IPS-NIHi11 (cell line): ENCODE data around the gene ARMCX2.
"Not testable (repeated sequence)": the region's sequence is repeated elsewhere in the genome, so short reads cannot be mapped to it uniquely, and the experiment has no call there.

Experiments used
- DNase-seq: peaks from one replicate; pipeline ENCODE4 v3.0.0; 2012; ENCODE audit warnings: mixed read lengths, low spot score

The ARMCX2 gene

GRCh38 chrX:101659601-101660063, at the start of gene ARMCX2:
Gene ARMCX2, minus strand, starts transcription at chrX:101659850. Its CDS starts 2,262 bp downstream, at chrX:101657588.
- peak; percentile 59 for DNase-seq

GRCh38 chrX:101709384-101709783, 49.7 kb upstream of the ARMCX2 start:
- no peak for DNase-seq

DNA sequence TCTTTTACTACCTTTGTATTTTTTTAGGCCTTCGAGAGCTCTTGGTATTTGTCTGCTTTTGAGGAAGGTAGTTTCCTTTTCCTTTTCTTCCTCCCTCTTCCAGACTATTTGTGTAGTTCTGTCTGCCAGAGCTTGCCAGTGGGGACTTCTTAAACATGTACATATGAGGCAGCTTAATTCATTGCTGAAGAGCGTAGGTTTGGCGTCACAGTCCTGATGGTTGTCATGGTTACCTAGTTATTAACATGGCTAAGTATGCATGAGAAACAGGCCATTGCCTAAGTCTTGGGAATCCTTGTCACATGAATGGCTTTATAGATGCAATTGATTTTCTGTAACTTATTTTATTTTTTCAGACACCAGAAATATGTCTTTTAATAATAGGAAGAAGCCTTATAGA, 48.5 kb upstream of the ARMCX2 start:
- DNase-seq, result peak; percentile 18

DNA sequence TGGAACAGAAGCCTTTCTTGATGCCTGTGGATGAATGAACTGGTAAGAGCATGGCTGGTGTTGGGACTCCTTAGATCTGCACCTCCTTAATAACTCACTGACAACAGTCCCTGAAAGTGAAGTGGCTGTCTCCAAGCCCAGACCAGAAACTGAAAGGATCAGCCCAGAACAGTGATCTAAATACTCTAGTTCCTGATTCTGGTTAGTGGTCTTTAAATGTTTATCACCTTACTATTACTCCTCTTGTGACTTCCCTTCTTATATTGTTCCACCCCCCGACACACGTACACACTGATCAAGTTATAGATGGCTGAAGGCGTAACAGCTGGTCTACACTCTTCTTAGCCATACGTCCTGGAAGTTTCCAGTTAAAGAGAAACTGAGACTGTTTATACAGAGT, 33.8 kb upstream of the ARMCX2 start:
- no peak for DNase-seq

DNA sequence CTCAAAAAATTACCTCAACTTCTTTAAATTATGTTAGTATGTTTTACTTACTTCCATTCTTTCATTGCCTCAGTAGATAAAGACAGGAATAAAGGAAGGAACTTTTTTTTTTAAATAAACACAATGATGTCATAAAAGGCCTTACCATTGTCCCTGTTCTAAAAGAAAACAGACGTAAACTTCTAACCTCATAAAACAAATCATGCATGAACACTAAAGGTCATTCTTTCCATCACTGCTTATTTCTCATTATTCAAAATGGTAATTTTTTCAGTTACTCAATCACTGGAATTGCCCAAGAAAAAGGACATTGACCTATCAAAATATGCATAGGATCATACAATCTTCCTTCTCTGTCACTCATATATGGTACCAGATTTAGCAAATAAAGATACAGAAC, 32.2 kb upstream of the ARMCX2 start:
- no peak for DNase-seq

DNA sequence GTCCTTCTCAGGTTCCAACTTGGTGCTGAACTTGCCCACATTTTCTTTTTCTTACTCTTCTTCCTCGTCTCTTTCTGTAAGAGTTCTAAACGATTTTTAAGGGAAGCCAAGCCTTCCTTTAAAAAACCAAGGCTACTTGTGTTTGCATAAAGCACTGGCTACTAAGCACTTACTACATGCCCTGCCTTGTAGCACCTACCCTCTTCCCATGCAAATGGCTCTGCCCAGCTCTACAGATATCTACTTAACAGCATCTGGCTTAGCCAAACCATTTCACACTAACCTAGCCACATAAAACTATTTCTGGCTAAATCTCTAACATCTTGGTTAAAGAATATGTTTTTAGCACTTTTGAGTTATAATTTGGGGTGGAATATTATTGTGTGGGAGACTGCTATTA, 26.9 kb upstream of the ARMCX2 start:
- peak; percentile 9 for DNase-seq

- peak; percentile 53 for DNase-seq
Measured at GRCh38 chrX:101685923-101686322, 26.3 kb upstream of the ARMCX2 start.

DNA sequence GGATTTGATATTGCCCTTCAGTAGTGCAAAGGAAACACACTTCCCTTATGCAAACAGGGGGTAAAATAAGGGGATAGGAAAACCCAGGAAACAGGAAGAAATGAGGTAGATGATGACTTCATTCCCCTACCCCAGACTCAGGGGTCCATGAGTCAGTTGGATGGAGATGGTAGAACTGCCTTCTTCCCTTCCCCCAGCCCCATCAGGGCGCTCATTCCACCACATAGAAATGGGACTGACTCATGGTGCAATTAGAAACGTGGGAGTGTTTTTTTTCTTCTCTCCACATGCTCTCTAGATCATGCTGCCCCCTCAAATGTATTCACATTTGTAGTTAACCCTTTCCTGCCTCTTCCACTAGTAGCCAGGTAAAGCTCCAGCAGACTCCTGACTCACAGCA, 23.1 kb upstream of the ARMCX2 start:
- no peak for DNase-seq

GRCh38 chrX:101677028-101677427, 17.4 kb upstream of the ARMCX2 start:
- DNase-seq, result no peak

GRCh38 chrX:101676571-101676970, 16.9 kb upstream of the ARMCX2 start:
- DNase-seq, result no peak

DNA sequence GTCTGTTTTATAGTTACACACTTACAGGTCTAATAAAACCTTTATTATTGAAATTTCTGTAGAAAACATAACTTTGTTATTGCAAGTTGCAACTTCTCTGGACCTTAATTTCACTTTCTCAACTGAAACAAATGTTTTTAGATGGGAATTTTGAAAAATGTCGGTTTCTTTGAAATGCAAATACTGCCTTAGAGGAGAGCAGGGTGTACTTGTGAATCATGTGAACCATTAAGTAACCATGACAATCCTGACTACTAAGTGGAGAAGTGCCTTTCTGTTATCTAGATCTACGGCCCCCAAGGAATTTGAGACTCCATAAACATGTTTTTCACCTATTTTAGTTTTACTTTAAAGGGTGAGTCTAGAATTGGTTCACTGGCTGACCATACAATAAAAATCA, 8.5 kb upstream of the ARMCX2 start:
- DNase-seq, result no peak

GRCh38 chrX:101658661-101659491, 774 bp downstream of the ARMCX2 start:
- peak; percentile 85 for DNase-seq

GRCh38 chrX:101657495-101657894, 2.2 kb downstream of the ARMCX2 start:
- DNase-seq, result no peak

DNA sequence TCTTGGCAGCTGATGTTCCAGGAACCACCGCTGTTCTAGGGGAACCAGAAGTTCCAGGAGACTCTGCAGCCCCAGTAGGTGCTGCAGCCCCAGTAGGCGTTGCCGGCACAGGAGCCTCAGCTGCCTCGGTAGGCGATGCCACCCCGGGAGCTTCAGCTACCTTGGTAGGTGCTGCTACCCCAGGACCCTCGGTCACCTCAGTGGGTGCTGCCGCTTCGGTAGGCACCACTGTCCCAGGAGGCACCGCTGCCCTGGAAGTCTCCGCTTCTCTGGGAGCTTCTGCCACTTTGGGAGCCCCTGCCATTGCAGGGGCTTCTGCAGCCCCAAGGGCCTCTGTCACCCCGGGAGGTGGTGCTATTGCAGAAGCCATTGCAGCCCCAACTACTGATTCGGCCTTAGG, 2.8 kb downstream of the ARMCX2 start:
- no peak for DNase-seq

GRCh38 chrX:101655534-101655933, 4.1 kb downstream of the ARMCX2 start:
- no peak for DNase-seq

GRCh38 chrX:101647716-101648115, 11.9 kb downstream of the ARMCX2 start:
- not testable (repeated sequence) for DNase-seq

- no peak for DNase-seq
Measured at GRCh38 chrX:101642093-101642492, 17.6 kb downstream of the ARMCX2 start.

- no peak for DNase-seq
Measured at GRCh38 chrX:101639583-101639982, 20.1 kb downstream of the ARMCX2 start.

- DNase-seq, result peak; percentile 19
Measured at GRCh38 chrX:101619364-101619763, 40.3 kb downstream of the ARMCX2 start.

- DNase-seq, result peak; percentile 72
Measured at GRCh38 chrX:101617211-101618191, 42.1 kb downstream of the ARMCX2 start, which contains the start of gene ARMCX6. Gene ARMCX6, minus strand, starts transcription at chrX:101618000. Its CDS starts 1,380 bp downstream, at chrX:101616620.

DNA sequence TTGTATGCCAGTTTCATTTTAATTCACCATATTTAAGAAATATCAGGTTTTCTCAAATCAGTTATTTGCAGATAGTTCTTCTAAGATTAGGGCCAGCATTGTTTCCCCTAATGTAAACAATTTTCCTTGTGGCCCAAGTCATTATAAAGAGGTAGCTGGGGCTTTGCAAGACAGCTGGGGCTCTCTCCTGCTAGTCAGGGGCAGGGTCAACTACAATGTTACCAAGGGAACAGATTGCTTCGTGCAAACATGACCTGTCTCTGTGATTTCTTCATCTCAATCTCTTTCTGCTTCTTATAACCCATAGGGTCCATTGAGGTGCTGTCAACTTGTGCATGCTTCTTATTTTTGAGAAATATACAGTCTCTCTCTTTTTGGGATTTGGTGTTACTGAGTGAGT, 53.9 kb downstream of the ARMCX2 start:
- no peak for DNase-seq
